ENCODE measurements around the gene WDR49.

Gene WDR49

DNA sequence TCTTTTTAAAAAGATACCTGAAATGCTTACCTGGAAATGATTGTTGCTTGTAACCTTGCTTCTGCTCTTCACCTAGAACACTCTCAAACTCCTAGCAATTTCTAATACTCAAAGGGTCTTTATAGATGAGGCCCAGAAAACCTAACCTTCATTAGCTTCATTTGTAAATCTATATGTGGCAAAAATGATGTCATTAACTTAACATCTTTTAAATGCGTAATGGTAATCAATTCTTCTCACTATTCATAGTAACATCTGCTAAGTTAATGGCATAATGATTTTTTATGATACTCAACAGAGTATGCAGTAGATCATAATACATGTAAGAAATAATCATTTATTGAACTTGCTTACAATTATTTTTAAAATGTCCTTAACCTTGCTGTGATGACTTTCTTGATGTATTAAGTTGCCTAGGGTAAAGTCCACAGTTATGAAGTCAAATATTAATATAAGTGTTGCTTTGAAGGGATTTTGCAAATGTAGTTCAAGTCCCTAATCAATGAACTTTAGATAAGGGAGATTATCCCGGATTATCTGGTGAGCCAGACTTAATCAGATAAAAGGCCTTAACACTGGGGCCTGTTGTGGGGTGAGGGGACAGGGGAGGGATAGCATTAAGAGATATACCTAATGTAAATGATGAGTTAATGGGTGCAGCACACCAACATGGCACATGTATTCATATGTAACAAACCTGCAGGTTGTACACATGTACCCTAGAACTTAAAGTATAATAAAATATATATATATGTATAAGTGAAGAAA is 169.8 kb downstream of the WDR49 start:
- no peak for DNase-seq

DNA sequence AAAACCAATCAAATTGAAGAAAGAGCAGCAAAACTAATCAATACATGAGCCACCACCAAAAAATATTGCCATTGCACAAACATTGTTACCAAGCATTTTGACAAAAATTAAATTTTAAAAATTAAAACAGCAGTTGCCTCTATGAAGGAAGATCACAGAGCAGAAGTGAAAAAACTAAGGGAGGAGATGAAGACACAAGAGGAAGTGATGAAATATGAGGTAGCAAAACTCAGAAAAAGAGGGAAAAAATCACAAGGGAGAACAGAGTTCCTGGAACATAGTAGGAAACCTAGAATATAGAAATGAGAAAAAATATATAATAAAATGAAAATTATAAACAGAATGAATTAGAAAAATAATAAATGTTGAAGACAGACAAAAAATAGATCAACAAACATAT is 172.6 kb downstream of the WDR49 start:
- DNase-seq: no peak

DNA sequence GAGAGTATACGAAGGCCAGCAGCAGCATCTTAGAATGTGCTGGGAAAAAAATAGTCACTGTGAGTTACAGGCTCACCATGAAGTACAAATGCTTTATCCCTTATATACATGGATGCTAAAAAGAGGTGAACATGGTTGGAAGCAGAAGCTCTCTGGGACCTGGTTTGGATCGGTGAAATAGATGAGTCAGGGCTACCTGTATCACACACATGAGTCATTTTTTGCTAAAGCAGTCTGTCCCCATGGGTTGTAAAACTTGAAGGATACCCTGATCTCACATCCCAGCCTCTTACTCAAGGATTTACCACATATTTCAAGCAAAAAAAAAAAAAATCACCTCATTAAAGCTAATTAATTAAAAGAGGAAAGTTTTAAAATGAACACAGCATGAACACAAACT is 173.0 kb downstream of the WDR49 start:
- DNase-seq: no peak

DNA sequence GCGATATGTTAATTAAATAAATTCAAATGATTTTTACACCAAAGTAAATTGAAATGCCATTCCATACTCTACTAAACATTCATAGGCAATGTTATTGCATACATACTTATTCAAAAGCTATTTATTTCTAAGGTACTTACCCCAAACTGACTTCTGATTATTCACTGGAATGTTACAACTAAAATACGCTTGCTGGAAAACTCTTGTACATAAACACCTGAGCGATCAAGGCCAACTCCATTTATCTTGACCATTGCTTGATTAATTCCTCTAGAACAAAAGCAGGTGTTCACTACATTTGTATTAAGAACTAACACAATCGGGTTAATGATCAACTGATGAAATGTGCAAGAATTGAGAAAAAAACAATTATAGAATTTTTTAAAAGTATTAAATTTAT is 179.9 kb downstream of the WDR49 start, which contains the start of gene SERPINI2:
Gene SERPINI2, minus strand, starts transcription at position 180 of the 400 bp plus-strand sequence. CDS start 2,208 bp downstream, outside the sequence.
- DNase-seq: no peak

- no peak for DNase-seq
Measured at GRCh38 chr3:167469381-167469780, 184.4 kb downstream of the WDR49 start.

- DNase-seq: no peak
Measured at GRCh38 chr3:167467848-167468611, 185.7 kb downstream of the WDR49 start.

- DNase-seq: no peak
Measured at GRCh38 chr3:167466966-167467365, 186.8 kb downstream of the WDR49 start.

DNA sequence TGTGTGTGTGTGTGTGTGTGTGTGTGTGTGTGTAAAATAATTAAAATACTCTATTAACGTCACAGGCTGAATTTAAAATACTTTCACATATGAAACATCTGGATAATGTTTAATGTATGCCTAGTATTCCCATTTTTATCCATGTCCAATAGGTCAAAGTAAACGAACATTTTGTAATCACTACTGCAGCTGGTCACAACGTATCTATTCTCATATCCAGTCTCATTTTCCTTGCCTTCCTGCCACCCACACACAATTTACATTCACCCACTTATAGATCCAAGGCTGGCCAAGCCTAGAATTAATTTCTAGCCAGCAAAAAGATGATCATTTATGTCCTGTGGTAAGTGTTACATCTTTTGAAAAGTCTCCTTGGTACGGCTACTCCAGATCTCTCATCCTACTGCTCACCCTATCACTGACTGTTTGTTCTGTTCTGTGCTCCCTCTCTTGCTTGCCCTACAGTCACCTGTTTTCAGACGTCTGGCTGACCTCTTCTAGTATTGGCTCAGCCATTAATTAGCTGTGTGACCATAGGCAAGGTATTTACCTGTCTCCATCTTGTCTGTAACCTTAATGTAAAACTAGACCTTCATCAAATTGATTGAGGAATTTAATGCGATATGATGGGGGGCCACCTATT is 197.5 kb downstream of the WDR49 start:
- no peak for DNase-seq

- no peak for DNase-seq
Measured at GRCh38 chr3:167453815-167454214, 199.9 kb downstream of the WDR49 start.

GRCh38 chr3:167451282-167451681 is 202.5 kb downstream of the WDR49 start:
- DNase-seq: no peak

DNA sequence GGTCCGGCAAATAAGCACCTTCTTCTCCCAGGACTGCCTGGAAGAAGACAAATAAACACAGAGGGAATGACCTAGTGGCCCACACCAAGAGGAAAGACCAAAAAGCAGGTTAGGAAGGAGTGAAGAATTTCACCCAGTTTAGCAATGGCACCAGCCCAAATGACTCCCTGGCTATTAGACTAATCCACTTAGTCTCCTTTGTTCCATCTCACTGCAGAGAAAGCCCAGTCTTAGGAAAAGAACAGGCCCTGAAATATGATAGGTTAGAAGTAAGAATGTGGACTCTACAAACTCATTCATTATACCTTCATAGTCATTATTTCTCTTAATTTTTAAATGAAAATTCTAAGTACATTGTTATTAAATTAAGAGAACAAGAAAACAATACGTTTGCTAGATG is 203.1 kb downstream of the WDR49 start:
- no peak for DNase-seq

DNA sequence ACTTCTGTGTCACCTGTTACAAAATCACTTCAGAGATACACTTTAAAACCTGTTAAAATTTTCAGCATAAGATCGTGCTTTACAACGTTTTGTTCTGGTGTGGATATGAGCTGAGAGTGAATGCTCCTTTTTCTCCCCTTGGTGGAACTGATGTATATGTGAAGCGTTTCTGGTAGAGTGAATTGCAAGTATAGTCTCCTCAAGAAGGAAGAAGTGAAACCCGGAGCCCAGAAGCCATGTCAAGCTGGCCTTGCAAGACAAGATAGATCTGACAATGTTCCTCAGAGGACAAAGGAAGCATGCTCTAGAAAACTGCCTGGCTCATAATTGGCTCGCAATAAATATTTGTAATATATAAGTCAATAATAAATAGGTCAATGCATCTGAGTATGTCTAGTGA is 203.5 kb downstream of the WDR49 start:
- no peak for DNase-seq

DNA sequence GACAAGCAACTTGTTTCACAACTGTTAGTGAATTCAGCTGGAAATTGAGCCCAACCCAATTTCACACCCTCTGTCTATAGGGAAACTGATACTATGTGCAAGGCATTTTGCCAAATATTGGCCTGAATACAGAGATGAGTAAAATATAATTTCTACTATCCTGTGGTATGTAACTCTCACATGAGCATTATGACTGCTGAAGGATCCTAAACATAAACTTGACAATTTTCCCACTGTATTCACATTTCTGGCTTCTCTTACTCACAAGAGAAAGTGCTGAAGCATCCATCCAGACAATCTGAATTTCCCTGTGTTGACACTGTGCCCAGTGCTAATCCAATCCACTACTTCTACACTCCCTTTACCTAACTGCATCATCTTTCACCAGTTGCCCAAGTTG is 208.3 kb downstream of the WDR49 start:
- DNase-seq: no peak

GRCh38 chr3:167441256-167441655 is 212.5 kb downstream of the WDR49 start:
- DNase-seq: no peak

DNA sequence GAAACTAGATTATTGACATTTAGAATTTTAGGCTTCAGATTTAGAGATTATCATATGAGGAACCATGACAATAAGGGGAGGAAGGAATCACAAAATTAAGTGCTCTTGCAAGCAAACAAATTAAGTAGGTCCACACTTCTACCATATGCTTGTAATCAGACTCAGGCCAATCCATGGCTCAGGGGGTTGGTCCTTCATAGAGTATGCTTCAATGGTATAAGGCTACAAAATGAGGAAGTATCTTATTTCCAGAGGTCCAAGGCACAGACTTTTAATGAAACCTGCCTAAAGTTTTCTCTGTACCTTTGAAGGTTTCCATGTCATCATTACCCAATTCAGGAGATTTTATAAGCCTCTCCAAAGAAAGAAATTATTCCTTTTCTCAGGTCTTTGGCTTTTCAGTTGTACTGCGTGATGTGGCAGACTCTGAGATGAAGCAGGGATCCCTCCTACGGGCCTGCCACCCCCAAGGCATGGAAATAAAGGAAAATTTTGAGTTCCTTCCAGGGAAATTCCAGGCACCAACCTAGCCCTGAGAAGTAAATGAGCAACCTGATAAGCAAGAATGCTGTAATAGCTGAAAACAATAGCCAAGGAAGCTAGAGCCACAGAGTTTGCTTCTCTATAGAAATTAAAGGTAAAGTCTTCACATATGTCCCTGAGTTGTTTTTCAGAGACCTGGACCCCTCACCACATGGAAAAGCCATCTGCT is 216.2 kb downstream of the WDR49 start:
- no peak for DNase-seq
